GM19025 (cell line): ENCODE results near the gene BCAR1.
"Not testable (repeated sequence)": the region's sequence is repeated elsewhere in the genome, so short reads cannot be mapped to it uniquely, and the experiment has no call there.

ENCODE experiments used
- ATAC-seq: cut with Tn5 transposase; IDR thresholded peaks from one replicate; pipeline ENCODE4 v1.9.1; 2021; ENCODE audit warnings: mild to moderate bottlenecking, low read depth, moderate library complexity; ENCODE audit not compliant: unreplicated experiment

The BCAR1 gene, protein sequence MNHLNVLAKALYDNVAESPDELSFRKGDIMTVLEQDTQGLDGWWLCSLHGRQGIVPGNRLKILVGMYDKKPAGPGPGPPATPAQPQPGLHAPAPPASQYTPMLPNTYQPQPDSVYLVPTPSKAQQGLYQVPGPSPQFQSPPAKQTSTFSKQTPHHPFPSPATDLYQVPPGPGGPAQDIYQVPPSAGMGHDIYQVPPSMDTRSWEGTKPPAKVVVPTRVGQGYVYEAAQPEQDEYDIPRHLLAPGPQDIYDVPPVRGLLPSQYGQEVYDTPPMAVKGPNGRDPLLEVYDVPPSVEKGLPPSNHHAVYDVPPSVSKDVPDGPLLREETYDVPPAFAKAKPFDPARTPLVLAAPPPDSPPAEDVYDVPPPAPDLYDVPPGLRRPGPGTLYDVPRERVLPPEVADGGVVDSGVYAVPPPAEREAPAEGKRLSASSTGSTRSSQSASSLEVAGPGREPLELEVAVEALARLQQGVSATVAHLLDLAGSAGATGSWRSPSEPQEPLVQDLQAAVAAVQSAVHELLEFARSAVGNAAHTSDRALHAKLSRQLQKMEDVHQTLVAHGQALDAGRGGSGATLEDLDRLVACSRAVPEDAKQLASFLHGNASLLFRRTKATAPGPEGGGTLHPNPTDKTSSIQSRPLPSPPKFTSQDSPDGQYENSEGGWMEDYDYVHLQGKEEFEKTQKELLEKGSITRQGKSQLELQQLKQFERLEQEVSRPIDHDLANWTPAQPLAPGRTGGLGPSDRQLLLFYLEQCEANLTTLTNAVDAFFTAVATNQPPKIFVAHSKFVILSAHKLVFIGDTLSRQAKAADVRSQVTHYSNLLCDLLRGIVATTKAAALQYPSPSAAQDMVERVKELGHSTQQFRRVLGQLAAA

DNA sequence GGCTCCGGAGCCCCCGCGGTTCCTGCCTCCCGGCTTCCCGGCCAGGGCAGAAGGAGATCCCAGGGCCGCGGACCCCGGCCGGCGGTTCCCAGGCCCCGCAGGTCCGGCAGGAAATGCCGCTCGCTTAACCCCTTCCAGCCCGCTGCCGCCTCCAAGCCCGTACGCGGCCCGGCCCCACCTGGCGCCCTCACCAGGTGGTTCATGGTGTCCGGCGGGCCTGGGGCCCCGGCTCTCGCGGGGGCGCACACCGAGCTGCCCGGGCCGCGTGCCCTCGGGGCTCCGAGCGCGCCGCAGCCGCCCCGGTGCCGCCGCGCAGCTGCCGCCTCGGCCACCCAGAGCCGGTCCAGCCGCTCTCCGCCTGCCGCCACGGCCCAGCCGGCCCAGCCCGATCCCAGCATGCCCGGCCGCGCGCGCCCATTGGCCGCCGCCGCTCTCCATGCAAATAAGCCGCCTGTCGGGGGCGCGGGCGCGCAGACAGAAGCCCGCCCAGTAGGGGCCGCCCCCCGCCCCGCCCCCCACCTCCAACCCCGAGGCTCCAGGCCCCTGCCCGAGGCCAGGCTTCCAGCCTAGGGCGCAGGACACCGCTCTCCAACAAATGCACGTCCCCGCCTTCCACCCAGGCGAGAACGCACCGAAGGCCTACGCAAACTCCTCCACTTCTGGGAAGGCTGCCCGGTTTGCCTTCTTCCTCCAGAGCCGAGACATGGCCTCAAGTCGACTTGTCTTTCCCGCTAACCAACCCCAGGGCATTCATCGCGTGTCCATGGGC lies at the start of gene BCAR1:
TSS of gene BCAR1 (minus strand) at position 345 of the 769 bp plus-strand sequence. CDS start at position 203, 142 bp downstream.
- ATAC-seq: peak; percentile 80

DNA sequence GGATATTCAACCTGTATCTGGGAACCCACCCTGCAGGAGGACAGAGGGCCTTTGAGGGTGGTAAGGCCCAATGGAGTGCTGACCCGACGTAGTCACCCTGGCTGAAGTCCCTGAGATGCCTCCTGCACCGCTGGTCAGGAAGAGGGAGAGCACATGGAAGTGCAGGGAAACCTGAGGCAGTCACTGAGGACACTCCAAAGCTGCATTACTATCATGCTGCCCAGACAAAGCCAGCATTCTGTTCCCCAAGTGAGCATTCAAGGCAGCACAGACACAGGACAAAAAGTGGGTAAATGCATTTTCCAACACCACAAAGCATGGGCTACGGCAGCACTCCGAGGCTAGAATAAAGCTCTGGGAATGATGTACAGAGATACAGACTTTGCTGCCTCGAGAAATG lies 46.8 kb upstream of the BCAR1 start:
- ATAC-seq: no peak

DNA sequence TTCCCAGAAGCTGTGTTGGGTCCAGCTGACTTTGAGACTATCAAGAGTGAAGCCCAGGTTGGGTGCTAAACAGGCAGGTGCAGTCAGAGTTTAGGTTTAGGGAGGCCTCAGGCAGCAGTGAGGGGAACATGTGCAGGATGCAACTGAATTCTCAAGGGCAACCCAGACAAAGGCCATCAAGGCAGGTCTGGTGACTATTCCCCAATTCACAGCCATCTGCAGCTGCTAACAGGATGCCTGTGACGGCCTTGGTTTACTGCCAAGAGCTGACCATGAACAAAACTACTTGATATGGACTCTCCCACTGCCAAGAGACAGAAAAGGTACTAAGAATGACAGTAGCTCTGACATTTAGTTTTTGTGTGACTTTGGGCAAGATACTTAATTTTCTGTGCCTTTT lies 45.2 kb upstream of the BCAR1 start:
- ATAC-seq: no peak

DNA sequence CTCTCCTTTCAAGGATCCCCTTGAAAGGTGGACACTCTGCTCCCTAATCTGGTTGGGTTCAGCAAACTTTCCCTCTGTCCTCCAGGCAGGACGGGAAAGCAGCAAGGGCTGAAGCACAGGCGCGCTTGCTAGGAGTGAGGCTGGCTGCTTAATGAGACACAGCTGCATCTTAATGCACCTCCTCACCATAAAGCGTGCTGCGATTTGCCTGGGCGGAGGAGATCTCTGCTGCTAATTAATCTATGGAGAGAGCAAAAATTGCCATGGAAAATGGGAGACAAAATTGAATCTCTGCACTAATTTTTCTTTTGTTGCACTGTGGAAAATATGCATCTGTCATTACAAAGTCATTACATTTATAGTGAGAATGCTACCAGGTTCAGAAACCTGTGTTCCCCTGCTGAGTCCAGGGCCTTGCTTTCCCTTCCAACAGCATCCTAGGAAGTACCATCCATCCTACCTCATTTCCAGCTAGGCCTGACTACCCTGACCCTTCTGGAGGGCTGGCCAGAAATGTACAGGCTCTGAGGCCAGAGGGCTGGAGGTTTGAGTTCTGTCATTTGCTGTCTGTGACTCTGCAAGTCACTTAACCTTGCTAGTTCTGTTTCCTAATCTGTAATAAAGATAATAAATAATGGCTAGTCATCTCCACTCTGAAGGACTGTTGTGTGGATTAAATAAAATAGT lies 43.5 kb upstream of the BCAR1 start:
- no peak for ATAC-seq

DNA sequence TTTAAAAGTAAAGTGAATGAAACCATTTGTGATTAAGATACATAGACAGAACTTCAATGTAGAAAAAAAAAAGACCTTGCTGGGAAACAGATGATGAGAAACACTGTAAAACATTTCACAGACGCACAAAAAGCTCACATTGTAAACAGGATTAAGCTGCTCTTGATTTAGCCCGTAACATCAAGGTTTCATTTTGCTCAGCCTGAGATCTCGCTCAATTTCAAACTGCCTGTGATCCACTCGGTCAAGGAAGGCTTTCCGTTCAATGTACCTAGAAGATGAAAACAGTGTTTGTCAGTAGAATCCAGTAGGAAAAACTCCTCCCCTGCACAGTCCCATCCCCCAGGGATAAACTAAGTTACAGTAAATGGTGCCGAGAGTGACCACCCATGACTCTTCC lies 42.3 kb upstream of the BCAR1 start:
- ATAC-seq: no peak

DNA sequence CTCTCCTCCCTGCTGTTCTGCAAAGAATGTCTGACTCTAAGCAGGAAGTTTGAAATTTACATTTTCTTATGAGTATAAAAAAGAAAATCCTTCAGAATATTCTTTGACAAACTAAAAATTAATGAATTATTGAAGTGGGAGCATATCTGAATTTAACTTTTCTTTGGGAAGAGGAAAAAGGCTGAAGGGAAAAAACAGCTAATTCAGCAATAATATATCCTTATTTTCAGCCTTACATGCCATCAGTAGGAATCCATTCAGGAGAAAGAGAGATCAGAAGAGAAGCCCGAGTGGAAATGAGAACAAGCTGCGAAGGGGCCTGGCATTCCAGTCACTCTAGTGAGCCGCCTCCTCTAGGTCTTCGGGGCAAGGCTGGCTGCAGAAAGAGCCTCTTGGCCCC lies 41.7 kb upstream of the BCAR1 start:
- no peak for ATAC-seq

DNA sequence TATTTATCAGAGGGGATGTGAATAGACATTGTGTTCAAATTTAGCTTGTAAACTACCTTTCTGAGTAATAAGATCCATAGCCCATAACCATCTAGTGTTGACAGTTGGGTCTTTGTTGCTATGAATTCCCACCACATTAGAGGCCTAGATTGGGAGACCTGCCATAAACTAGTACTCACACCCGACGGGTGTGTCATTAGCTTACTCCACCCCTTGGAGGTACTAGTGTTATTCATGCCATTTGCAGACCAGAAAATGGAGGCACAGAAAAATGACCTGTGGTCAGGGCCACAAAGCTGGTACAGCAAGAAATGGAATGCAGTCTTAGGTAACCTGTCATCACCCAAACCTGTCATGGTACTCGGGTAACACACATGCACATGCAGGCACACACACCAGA lies 41.3 kb upstream of the BCAR1 start:
- no peak for ATAC-seq

DNA sequence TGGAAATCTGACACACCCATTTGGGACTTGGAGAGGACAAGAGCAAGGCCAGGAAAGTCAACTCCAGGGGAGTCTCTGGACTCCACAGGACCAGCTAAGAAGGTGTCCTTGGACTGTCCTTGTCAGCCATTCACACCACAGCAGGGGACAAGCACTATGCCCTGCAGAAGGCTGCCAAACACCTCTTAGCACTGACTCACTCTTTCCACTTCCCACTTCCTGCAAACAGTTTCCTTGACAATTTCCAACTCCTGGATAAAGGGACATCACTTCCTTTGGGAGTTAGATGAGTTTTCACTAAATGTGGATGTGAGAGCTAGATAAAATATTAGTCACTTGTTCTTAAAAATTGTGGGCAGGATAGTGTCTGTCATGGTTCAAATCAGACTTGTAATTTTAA lies 37.8 kb upstream of the BCAR1 start:
- no peak for ATAC-seq

DNA sequence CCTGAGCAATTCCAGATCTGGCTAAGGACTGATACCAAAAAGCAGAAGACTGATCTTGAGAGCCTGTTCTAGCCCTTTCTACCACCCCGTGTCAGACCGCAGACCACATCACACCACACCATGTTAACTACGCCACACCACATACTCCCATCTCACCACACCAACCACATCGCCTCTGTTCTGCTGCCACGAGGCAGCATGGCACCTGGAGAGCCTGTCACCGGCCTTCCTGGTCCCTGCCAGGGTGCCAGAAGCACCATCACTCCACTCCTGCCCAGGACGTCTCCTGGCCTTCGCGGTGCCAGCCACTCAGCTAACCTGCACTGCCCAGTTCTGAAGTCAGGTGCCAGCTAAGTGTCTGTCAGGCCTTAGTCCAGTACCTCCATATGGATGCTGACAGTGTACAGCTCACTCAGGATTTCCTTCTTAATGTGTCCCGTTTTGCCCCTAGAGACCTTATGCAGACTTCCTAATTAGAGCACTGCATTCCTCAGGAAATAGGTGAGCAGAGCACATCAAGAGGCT lies 37.2 kb upstream of the BCAR1 start:
- no peak for ATAC-seq

DNA sequence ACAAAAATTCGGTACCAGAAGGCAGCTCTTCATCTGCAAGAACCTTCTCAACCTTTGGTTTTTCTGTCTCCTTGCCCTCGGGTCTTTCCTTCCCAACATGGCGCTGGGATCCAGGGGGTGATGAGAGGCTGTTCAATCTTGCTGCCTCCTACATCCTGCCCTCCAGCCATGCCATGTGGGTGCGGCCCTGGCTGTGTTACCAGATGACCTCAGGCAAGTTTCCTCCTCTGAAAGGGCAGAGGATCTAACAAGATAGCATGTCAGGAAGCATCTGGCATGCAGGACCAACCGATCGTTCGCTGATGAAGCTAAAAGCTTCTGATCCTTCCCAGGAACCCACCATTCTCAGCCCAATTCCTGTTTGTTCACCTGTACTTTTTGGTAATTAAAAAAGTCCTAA lies 36.8 kb upstream of the BCAR1 start:
- no peak for ATAC-seq

DNA sequence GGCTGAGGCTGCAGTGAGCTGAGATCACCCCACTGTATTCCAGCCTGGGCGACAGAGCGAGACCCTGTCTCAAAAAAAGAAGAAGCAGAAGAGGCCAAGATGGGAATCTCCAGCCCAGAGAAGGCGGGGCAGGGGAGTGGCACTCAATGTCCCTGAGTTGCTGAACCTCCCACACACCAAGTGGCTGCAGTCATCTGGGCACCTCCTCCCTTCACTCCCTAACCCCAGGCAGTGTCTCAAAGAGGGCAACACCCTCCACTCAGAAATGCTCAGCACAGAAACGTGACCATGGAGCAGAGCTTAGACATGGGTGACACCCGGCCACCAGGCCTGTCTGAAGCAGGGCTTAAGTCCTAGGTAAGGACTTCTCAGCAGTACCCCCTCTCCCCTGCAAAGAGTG lies 36.3 kb upstream of the BCAR1 start:
- ATAC-seq: no peak

DNA sequence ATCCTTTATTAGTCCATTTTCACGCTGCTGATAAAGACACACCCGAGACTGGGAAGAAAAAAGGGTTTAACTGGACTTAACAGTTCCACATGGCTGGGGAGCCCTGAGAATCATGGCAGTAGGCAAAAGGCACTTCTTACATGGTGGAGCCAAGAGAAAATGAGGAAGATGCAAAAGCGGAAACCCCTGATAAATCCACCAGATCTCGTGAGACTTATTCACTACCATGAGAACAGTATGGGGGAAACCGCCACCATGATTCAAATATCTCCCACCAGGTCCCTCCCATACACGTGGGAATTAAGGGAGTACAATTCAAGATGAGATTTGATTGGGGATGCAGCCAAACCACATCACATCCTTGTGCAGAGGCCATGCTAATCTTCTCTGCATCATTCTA lies 35.0 kb upstream of the BCAR1 start:
- no peak for ATAC-seq

DNA sequence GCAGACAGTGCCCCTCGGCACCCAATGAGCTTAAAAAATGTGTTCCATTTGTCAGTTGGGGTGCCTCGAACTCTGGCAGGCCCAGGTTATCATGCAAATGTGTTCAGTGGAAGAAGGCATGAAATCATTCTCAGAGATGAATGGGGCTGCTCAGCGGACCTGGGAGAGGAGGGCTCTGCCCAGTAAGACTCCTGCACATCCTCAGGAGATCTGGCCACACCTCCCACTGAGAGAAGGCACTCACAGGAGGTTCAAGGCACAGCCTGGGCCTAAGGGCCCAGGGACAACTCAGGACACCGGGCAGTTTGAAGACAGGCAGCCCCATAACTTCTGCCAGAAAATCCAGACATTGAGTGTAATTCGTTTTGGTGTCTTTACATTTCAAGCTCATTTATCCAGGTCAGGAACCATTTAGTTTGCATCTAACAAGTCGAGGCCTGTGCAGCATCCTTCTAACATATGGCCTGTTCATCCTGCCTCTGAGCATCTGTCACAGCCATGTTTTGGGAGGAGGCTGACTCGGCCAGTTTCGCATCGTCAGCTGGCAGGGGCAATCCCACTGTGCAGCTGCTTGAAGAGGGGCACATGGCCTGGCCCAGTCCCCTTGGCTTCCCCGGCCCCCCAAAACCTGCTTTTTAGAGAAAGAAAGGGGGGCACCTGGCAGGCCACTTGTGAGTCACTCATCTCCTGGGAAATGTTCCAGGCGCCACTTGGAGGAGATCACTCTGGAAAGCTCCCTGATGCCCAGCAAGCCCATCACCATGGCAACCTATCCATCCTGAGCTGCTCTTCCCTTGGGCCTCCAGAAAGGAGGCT lies 31.2 kb upstream of the BCAR1 start:
- no peak for ATAC-seq

DNA sequence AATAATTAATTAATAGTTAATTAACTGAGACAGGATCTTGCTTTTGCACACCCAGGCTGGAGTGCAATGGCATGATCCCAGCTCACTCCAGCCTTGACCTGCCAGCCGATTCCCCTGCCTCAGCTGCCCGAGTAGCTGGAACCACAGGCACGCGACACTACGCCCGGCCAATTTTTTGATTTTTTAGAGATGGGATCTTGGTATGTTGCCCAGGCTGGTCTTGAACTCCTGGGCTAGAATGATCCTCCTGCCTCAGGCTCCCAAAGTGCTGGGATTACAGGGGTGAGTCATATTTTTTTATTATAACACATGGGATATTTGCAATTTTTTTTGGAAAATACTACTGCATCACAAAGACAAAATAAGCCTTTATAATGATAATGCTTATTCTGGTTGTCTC lies 30.4 kb upstream of the BCAR1 start:
- ATAC-seq: no peak

DNA sequence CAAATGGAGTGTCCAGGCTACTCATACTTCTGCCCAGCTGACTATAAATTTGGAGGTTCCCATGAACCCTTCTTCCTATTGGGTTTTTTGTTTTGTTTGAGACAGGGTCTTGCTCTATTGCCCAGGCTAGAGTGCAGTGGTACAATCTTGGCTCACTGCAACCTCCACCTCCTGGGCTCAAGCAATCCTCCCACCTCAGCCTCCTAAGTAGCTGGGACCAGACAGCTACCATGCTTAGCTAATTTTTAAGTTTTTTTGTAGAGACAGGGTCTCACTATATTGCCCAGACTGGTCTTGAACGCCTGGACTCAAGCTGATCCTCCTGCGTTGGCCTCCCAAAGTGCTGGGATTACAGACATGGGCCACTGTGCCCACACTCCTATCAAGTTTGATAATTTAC lies 29.6 kb upstream of the BCAR1 start:
- not testable (repeated sequence) for ATAC-seq

DNA sequence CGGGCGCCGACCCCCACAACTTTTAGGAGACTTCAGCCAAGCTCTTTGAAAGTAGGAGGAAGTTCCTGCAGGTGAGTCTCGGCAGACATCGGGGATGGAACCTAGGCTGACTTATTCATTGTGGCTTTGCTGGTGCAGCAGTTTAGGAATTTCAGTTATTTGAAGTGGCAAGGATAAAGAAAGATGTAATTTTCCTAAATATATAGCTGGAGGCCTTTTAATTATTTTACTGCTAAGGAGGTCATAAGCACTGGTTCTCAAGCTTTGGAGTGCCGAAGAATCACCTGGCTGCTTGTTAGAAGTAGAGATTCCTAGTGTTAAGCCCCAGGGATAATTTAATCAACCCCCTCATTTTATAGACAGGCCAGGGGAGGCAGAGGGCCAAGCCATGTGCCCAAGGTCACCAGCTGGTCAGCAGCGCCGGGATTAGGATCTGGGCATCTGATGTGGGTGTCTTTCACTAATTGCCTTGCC lies 28.9 kb upstream of the BCAR1 start:
- no peak for ATAC-seq

DNA sequence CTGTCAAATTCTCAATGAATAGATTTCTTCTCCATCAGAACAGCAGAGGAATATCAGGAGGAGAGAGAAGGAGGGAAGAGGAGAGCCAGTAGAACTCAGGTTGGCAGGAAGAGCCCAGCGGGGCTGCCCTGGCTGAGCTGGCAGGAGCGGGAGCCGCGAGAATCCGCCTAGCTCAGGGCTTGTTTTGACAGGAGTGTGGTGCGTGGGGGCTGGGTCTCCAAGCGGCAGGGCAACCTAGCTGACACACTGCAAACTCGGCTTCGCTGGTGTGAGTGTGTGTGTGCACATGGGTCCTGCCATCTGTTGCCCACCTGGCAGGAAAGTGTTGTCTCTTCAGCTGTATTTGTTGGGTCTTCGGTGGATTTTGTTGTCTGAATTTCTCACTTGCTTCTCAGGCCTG lies 27.9 kb upstream of the BCAR1 start:
- no peak for ATAC-seq

DNA sequence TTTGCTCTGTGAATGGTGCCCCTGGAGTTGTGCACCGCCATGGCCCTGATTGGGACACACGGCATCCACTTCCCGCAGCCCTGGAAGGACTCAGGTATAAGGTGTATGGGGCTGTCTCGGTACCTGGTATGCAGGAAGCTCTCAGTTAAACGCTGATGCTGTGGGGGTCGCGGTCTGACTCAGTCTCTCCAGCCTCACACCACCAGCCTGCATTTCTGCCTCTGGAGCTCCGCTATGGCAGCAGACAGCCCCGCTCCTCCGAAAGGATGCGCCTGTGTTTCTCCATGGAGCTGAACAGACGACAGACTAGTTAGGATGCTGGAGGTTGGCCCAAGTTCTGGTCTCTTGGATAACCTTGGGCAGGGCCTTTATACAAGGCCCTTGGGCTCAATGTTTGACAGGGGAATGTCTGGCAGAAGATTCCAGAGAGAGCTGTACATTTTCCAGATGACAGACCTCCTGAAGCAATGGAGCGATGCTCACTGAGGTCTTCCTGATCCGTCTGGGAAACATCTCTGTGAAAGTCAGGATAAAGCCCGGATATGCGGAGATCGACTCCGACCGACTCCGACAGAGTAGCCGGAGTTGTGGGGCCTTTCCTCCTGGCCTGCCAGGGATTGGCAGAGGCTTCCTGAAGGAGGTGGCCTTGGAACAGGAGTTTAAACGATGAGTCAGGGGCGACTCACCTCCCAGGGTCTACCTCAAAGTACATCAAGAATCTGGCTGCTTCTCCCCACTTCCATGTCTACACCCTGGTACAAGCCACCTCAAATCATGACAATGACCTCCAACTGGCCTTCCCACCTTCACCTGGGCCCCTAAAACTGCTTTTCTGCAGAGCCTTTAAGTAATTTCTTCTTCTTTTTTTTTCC lies 21.9 kb upstream of the BCAR1 start:
- no peak for ATAC-seq
